ENCODE measurements around the gene CPSF3.

Gene CPSF3

GRCh38 chr2:9519250-9519649, 95.8 kb downstream of the CPSF3 start:
- Histone ChIP-seq H3K4me3 (ENCODE audit: low read depth, low read length) (no peak overlapping the region), H3K27ac (ENCODE audit: extremely low read depth, low read depth, low read length) (no peak overlapping the region), H3K4me1 (ENCODE audit: control insufficient read depth, insufficient read depth, low read length) (no peaks in the 10 kb centered on the region), H3K9me3 (ENCODE audit: control insufficient read depth, insufficient read depth, low read depth, low read length) (no peaks in the 10 kb centered on the region), H3K36me3 (ENCODE audit: control insufficient read depth in 2 of 2, insufficient read depth in 1 of 2, low read length in 2 of 2) (peaks cover 22 to 75% of the 10 kb centered on the region in 2 experiments)
- TF ChIP-seq ZNF138 (tag by site-specific recombination; IDR thresholded peaks at IDR 0.05; ENCODE audit: borderline replicate concordance) (no peak), ZSCAN4 (tag by site-specific recombination; IDR thresholded peaks at IDR 0.05) (no peak), ZNF664 (tag by site-specific recombination; IDR thresholded peaks at IDR 0.05) (no peak), ZXDB (tag by site-specific recombination; IDR thresholded peaks at IDR 0.05) (no peak), ZFP37 (tag by site-specific recombination; IDR thresholded peaks at IDR 0.05) (no peak), ZBTB6 (tag by site-specific recombination; IDR thresholded peaks at IDR 0.05) (no peak), ZNF324 (tag by site-specific recombination; IDR thresholded peaks at IDR 0.05) (no peak), ZNF544 (tag by site-specific recombination; IDR thresholded peaks at IDR 0.05) (no peak), MEIS1 (CRISPR knock-in tag; IDR thresholded peaks at IDR 0.05; ENCODE audit: borderline replicate concordance) (no peak), ZNF23 (tag by site-specific recombination; IDR thresholded peaks at IDR 0.05; ENCODE audit: borderline replicate concordance) (no peak), ZNF274 (IDR thresholded peaks at IDR 0.05; ENCODE audit: low read length) (no peak), ZNF274 (tag by site-specific recombination; IDR thresholded peaks at IDR 0.05; ENCODE audit: borderline replicate concordance) (no peak), CTCF (tag by site-specific recombination; IDR thresholded peaks at IDR 0.05) (no peak), ELK4 (IDR thresholded peaks at IDR 0.05; ENCODE audit: borderline replicate concordance, low read depth, low read length) (no peak), ZNF214 (tag by site-specific recombination; IDR thresholded peaks at IDR 0.05; ENCODE audit: borderline replicate concordance) (no peak), SP2 (tag by site-specific recombination; IDR thresholded peaks at IDR 0.05) (no peak), YY1 (tag by site-specific recombination; IDR thresholded peaks at IDR 0.05) (no peak), HOXC10 (CRISPR knock-in tag; IDR thresholded peaks at IDR 0.05) (no peak), KLF17 (tag by site-specific recombination; IDR thresholded peaks at IDR 0.05) (no peak), SETDB1 (IDR thresholded peaks at IDR 0.05; ENCODE audit: insufficient read length, low read length) (no peak), ZNF449 (tag by site-specific recombination; IDR thresholded peaks at IDR 0.05) (no peak)
- ChIA-PET CTCF (interaction anchor here (1.0 kb wide), 1 partner anchor 259 kb away, joined by 3 read pairs; no protein-coding TSS in a partner anchor), POLR2A (interaction anchor here (1.5 kb wide), 1 partner anchor 112 kb away, joined by 3 read pairs; the partner anchor contains the start of gene YWHAQ)
